ENCODE data around the gene RSPH3. TPM values are rescaled to one million over a fixed set of nuclear protein-coding genes. Genes with fewer than 3 reads are reported as not detected.

RSPH3 gene
- total and polyA plus RNA-seq, 2 of the 13 experiments (the other 11 are each of a cell fraction or from before 2014, with no cell fraction given) = 1.3 to 3.5 TPM

DNA sequence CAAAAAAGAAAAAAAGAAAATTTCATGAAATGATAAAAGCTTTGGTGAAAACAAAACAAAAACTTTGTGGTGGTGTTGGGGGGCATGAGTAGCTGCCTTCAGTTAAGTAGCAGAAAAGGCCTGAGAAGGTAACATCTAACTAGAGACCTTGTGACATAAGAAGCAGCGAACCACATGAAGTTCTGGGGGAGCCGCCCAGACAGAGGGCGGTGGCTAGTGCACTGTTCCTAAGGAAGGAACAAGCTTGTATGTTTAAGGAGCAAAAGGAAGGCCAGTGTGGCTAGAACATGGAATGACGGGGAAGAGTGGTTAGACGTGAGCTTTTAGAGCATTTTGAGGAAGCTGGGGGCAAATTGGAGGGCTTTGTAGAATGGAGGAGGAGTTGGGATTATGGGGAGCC is 7.5 kb upstream of the RSPH3 start:
- H3K9ac ChIP-seq (ENCODE audit: insufficient read depth, low read depth, low read length) = no peak overlapping the region
- TF ChIP-seq SIX1 (CRISPR knock-in tag; IDR thresholded peaks at IDR 0.05; ENCODE audit: borderline replicate concordance) (no peak), KAT8 (CRISPR knock-in tag; IDR thresholded peaks at IDR 0.05) (no peak), GPN1 (CRISPR knock-in tag; IDR thresholded peaks at IDR 0.05; ENCODE audit: borderline replicate concordance) (no peak), SALL2 (CRISPR knock-in tag; IDR thresholded peaks at IDR 0.05) (no peak), MEF2D (CRISPR knock-in tag; IDR thresholded peaks at IDR 0.05) (no peak)
- TF ChIP-seq, protein P1, sequence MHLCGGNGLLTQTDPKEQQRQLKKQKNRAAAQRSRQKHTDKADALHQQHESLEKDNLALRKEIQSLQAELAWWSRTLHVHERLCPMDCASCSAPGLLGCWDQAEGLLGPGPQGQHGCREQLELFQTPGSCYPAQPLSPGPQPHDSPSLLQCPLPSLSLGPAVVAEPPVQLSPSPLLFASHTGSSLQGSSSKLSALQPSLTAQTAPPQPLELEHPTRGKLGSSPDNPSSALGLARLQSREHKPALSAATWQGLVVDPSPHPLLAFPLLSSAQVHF (CRISPR knock-in tag; IDR thresholded peaks at IDR 0.05) = no peak
- TF ChIP-seq, protein P2, sequence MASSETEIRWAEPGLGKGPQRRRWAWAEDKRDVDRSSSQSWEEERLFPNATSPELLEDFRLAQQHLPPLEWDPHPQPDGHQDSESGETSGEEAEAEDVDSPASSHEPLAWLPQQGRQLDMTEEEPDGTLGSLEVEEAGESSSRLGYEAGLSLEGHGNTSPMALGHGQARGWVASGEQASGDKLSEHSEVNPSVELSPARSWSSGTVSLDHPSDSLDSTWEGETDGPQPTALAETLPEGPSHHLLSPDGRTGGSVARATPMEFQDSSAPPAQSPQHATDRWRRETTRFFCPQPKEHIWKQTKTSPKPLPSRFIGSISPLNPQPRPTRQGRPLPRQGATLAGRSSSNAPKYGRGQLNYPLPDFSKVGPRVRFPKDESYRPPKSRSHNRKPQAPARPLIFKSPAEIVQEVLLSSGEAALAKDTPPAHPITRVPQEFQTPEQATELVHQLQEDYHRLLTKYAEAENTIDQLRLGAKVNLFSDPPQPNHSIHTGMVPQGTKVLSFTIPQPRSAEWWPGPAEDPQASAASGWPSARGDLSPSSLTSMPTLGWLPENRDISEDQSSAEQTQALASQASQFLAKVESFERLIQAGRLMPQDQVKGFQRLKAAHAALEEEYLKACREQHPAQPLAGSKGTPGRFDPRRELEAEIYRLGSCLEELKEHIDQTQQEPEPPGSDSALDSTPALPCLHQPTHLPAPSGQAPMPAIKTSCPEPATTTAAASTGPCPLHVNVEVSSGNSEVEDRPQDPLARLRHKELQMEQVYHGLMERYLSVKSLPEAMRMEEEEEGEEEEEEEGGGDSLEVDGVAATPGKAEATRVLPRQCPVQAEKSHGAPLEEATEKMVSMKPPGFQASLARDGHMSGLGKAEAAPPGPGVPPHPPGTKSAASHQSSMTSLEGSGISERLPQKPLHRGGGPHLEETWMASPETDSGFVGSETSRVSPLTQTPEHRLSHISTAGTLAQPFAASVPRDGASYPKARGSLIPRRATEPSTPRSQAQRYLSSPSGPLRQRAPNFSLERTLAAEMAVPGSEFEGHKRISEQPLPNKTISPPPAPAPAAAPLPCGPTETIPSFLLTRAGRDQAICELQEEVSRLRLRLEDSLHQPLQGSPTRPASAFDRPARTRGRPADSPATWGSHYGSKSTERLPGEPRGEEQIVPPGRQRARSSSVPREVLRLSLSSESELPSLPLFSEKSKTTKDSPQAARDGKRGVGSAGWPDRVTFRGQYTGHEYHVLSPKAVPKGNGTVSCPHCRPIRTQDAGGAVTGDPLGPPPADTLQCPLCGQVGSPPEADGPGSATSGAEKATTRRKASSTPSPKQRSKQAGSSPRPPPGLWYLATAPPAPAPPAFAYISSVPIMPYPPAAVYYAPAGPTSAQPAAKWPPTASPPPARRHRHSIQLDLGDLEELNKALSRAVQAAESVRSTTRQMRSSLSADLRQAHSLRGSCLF (CRISPR knock-in tag; IDR thresholded peaks at IDR 0.05; ENCODE audit: borderline replicate concordance) = no peak
- TF ChIP-seq, protein P3, sequence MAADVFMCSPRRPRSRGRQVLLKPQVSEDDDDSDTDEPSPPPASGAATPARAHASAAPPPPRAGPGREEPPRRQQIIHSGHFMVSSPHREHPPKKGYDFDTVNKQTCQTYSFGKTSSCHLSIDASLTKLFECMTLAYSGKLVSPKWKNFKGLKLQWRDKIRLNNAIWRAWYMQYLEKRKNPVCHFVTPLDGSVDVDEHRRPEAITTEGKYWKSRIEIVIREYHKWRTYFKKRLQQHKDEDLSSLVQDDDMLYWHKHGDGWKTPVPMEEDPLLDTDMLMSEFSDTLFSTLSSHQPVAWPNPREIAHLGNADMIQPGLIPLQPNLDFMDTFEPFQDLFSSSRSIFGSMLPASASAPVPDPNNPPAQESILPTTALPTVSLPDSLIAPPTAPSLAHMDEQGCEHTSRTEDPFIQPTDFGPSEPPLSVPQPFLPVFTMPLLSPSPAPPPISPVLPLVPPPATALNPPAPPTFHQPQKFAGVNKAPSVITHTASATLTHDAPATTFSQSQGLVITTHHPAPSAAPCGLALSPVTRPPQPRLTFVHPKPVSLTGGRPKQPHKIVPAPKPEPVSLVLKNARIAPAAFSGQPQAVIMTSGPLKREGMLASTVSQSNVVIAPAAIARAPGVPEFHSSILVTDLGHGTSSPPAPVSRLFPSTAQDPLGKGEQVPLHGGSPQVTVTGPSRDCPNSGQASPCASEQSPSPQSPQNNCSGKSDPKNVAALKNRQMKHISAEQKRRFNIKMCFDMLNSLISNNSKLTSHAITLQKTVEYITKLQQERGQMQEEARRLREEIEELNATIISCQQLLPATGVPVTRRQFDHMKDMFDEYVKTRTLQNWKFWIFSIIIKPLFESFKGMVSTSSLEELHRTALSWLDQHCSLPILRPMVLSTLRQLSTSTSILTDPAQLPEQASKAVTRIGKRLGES (CRISPR knock-in tag; IDR thresholded peaks at IDR 0.05; ENCODE audit: borderline replicate concordance) = no peak
- TF ChIP-seq, protein P4, sequence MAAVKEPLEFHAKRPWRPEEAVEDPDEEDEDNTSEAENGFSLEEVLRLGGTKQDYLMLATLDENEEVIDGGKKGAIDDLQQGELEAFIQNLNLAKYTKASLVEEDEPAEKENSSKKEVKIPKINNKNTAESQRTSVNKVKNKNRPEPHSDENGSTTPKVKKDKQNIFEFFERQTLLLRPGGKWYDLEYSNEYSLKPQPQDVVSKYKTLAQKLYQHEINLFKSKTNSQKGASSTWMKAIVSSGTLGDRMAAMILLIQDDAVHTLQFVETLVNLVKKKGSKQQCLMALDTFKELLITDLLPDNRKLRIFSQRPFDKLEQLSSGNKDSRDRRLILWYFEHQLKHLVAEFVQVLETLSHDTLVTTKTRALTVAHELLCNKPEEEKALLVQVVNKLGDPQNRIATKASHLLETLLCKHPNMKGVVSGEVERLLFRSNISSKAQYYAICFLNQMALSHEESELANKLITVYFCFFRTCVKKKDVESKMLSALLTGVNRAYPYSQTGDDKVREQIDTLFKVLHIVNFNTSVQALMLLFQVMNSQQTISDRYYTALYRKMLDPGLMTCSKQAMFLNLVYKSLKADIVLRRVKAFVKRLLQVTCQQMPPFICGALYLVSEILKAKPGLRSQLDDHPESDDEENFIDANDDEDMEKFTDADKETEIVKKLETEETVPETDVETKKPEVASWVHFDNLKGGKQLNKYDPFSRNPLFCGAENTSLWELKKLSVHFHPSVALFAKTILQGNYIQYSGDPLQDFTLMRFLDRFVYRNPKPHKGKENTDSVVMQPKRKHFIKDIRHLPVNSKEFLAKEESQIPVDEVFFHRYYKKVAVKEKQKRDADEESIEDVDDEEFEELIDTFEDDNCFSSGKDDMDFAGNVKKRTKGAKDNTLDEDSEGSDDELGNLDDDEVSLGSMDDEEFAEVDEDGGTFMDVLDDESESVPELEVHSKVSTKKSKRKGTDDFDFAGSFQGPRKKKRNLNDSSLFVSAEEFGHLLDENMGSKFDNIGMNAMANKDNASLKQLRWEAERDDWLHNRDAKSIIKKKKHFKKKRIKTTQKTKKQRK (IDR thresholded peaks at IDR 0.05; ENCODE audit: low read length) = no peak
- TF ChIP-seq, protein P5, sequence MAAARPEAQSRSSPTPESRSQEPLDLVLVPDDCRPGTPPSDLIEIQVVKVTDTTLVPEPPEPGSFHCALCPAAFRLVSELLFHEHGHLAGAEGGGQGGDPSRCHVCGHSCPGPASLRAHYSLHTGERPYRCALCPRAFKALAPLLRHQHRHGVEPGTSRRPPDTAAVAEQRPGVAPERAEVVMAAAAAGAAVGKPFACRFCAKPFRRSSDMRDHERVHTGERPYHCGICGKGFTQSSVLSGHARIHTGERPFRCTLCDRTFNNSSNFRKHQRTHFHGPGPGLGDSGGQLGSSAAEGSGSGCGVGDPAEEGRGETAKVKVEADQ (CRISPR knock-in tag; IDR thresholded peaks at IDR 0.05; ENCODE audit: borderline replicate concordance) = no peak
- no peaks in the 10 kb centered on the region for H3K27me3 ChIP-seq (ENCODE audit: control insufficient read depth in 1 of 2, insufficient read depth in 2 of 2, low read length in 2 of 2)
- no peaks in the 10 kb centered on the region for H3K36me3 ChIP-seq (replicated peaks in 1 of 2; ENCODE audit: control insufficient read depth in 1 of 2, insufficient read depth in 2 of 2, low read length in 2 of 2)
- no peaks in the 10 kb centered on the region for H3K79me2 ChIP-seq (ENCODE audit: insufficient read depth, low read length)
- CTCF ChIA-PET (ENCODE audit: low intra/inter-chr PET ratio, low total read pairs) = no interaction called here
- DNase-seq (ENCODE audit: low spot score) (no peak), FAIRE-seq (no peak), ATAC-seq (no peak)
- no peaks in the 10 kb centered on the region for H3K9me3 ChIP-seq (ENCODE audit: low read length)
- in situ Hi-C loops (cut with HindIII; ENCODE audit: extremely low pct_ligation_motif_present, low pct_unique_long_range_greater_than_20kb) = no loop called here
- BruUV-seq (replicated peaks) = no TSS peak
- H3K27ac ChIP-seq (ENCODE audit: extremely low read length, insufficient read depth, low read length) = no peak overlapping the region
- no peaks in the 10 kb centered on the region for H4K20me1 ChIP-seq (ENCODE audit: insufficient read depth, low read length)
- intact Hi-C loops (cut with micrococcal nuclease; ENCODE audit: unreplicated experiment) = no loop called here
- no peak overlapping the region for H3K4me3 ChIP-seq (replicated peaks in 1 of 3; ENCODE audit: insufficient read depth in 1 of 3, low read depth in 2 of 3, low read length in 3 of 3)
- no peak overlapping the region for H2AFZ ChIP-seq (ENCODE audit: low read length)
- H3K4me1 ChIP-seq (ENCODE audit: insufficient read depth, low read length) = peaks cover 8% of the 10 kb centered on the region
- no peak overlapping the region for H3K4me2 ChIP-seq (ENCODE audit: low read depth, low read length)
- 43% methylated on average over 5 of the region's 5 CpGs for WGBS (ENCODE audit: low lambda C conversion rate)
- POLR2A ChIA-PET = no interaction called here
